NK-92 (cell line): ENCODE results near the gene LAMA2.
"Not testable (repeated sequence)": the region's sequence is repeated elsewhere in the genome, so short reads cannot be mapped to it uniquely, and the experiment has no call there.

Experiments
- DNase-seq: peaks from one replicate; lab custom pipeline; 2025; ENCODE audit not compliant: unreplicated experiment; lab: John Stamatoyannopoulos, UW

Gene LAMA2

DNA sequence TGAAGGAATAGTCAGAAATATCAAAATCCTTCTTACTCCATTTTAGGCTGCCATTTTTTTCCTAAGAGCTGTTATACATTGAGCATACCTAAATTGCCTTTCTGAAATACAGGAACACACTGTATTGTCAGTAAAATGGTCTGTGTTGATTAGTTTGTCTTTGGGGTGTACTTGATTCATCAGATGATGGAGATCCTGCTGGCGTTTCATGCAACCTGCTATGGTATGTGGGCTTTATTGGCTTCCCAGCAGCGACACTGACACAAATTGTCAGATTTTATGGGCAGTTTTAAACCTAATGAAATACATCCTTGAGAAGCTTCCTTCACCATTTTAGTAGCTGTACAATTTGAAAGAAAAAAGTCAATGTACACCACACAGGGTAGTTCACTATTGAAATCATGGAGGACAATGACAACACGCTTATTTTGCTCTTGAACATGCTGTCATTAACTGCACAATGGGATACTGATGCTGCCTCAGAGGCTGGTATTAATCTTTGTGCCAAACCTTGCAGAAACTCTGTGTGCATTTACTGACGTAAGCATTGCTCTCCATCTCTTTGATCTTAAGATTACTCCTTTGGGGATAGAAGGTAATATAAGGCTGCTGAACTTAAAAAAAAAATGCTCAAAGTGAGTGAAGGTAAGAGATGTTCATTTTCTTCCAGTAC lies 124.9 kb downstream of the LAMA2 start:
- no peak for DNase-seq

DNA sequence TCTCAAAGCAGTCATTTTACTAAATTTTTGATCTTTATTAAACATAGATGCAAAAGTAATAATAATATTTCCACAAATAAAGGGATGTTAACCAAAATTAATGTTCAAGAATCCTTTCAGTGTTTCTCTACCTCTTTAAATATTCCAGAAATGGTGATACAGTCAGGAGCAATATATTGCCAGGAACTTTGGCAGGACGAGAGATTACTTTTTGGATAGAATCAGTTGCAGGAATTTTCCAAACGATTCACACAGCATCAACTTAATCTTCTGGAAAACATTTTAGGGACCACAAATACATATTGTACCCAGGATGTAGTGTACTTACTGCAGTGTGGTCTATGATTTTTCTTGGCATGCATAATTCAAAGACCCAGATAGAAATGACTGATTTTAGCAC lies 125.7 kb downstream of the LAMA2 start:
- DNase-seq = no peak

- DNase-seq = no peak
These were observed 126.9 kb downstream of the LAMA2 start for GRCh38 chr6:129009851-129010250.

DNA sequence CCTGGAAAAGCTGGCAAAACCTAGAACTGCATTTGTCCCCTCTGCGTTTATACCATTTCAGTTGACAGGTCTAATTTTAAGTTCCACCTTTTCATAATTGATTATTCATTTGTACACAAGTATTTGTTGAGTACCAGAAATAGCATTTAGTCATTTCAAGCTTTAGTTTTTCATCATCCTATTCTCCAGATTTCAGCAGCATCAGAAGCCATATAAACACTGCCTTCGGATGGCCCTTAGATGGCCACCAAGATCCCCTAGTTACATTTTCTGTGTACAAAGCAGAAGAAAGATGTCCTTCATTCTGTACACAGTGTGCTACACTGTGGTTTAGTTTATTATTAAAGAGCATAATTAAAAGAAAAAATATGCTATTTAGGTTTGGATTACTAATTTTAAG lies 131.4 kb downstream of the LAMA2 start:
- DNase-seq = no peak

GRCh38 chr6:129015721-129016120 lies 132.8 kb downstream of the LAMA2 start:
- DNase-seq = no peak

- DNase-seq = no peak
These were observed 133.9 kb downstream of the LAMA2 start for GRCh38 chr6:129016844-129017243.

DNA sequence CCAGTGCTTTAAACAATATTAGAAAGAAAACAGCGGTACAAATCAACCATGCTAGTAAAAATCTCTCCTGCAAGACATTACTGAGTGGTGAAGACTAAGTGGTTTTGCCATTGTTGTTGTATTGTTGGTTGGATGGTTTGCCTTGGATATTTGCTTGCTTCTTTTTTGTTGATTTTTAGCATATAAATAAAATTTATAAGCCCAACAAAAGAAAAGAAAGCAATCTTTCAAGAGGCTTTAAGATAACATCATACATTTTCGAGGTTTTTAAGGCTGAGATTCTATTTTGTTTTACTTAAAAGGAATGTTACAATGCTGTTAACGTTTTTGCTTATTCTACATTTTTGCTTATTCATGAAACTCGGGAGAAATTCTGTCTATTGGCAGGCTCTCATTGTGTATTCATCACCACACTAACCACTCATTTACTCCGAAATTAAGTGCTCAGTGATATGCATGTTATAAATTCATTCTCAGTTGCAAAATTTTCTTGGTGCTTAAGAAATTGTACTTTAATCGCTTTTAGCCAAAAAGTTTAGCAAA lies 139.1 kb downstream of the LAMA2 start:
- no peak for DNase-seq

- DNase-seq = no peak
These were observed 143.7 kb downstream of the LAMA2 start for GRCh38 chr6:129026601-129027000.

GRCh38 chr6:129029778-129030177 lies 146.8 kb downstream of the LAMA2 start:
- DNase-seq = no peak

DNA sequence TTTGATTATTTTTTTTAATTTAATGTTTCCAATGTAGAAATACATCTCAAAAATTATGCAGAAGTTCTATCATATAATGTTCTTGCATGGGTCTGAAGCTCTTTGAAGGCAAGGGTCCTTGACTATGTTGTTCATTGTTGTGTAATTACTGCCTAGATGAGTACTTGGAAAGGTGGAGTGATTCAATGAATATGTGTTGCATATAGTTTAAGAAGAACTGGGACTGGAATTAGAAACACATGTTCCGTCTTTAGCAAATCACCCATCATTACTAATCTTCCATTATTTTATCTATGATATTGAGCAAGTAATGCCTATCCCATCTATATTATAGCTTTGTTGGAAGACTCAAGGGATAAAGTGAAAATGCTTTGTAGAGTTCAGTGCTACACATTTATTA lies 147.3 kb downstream of the LAMA2 start:
- no peak for DNase-seq

DNA sequence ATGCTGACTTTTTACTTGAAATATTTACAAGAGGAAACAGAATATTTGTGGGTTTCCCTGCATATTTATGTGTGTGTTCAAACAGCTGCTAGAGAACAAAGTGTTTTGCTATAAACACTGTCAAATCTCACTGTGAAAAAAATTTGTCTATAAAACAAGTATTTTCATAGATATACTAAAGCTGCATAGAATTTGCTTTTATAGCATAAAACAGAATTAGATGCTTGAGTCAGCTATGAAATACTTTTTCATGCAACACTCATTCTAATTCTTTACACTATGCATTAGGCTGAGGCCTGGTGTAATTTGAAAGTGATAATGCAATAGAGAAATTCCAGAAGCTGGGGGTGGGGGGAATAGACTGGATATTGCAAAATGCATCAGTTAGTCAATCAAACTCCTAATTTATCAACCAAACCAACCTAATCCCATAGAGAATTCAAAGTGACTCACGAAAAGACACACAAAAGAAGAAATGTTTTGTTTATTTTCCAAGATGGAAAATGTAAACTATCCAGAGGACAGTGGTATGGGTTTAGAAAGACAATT lies 148.2 kb downstream of the LAMA2 start:
- no peak for DNase-seq

GRCh38 chr6:129032602-129033001 lies 149.7 kb downstream of the LAMA2 start:
- DNase-seq = no peak

DNA sequence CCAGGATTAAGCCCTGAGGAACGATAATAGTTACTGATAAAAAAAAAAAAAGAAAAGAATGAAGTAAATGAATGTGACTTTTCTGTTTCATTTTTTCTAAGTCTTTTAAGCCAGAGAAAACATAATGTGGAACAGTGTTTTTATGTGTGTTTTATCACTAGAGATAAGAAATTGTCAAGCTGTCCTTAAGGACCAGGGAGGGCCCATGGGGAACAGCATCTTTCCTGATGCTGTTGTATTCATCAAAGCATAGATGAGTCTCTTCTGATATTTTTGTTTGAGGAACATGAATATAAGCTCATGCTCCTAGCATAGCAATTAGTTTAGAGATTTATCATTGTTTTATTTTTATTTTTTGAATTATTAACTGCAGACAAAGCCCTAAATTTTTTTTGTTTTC lies 150.2 kb downstream of the LAMA2 start:
- no peak for DNase-seq

DNA sequence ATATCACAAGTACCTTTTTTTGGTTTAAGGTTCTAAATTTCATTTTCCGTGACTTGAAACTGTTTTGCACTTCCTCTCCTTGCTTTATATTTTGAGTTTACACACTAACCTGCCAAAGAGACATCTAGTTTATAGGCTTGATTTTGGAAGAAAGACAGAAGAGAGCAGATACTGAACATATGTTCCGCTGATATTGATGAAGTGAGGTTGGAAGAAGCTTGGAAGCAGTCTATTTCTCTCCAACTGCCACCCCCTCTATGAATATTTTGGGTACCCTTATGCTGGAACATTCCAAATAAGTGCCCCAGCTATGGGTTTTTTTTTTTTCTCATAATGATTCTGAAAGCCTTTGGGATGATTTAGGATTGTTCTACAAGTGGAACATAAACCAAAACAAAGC lies 150.6 kb downstream of the LAMA2 start:
- no peak for DNase-seq

- no peak for DNase-seq
These were observed 158.6 kb downstream of the LAMA2 start for GRCh38 chr6:129041563-129041962.

DNA sequence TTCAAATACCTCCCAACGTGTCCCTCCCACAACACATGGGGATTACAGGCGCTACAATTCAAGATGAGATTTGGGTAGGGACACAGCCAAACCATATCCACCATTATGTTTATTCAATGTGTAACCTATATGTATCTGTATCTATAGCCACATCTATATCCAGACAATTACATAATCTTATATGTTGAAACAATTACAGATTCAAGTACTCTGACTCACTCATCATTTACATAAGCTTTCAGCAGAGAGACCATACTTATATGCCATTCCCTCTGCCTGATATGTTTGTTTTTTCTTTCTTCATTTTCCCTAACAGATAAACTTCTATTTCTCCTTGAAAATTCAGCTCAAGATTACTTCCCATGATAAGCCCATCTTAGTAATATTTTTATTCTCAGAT lies 163.6 kb downstream of the LAMA2 start:
- no peak for DNase-seq

GRCh38 chr6:129047834-129048233 lies 164.9 kb downstream of the LAMA2 start:
- DNase-seq = no peak

DNA sequence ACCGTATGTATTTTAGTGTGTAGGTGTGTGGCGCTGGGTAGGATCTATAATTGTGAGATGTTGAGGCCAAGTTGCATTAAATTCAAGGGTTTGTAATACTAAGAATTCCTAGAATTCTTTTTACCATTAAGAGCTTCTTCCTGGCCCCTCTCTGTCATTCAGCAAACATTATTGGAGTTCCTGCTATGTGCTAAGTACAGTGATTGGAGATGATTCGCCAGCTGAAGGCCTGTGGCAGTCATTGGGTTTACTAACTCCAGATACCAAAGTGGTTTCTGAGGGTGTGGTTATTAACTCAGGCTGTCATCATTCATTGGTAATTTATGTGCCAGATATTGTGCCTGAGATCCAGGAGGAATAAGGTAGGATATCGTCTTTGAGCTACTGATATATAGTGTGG lies 167.1 kb downstream of the LAMA2 start:
- no peak for DNase-seq

DNA sequence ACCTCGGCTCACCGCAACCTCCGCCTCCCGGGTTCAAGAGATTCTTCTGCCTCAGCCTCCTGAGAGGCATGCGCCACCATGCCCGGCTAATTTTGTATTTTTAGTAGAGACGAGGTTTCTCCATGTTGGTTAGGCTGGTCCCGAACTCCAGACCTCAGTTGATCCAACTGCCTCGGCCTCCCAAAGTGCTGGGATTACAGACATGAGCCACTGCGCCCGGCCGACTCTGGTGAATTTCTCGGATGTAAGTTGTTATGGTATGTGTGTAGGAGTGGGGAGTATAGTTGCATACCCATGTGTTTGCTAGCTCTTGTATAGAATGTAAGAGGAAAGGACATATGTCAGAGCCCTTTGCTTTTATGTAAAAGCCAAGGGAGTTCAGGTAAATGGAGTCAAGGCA lies 170.2 kb downstream of the LAMA2 start:
- not testable (repeated sequence) for DNase-seq

GRCh38 chr6:129055796-129056195 lies 172.9 kb downstream of the LAMA2 start:
- no peak for DNase-seq

DNA sequence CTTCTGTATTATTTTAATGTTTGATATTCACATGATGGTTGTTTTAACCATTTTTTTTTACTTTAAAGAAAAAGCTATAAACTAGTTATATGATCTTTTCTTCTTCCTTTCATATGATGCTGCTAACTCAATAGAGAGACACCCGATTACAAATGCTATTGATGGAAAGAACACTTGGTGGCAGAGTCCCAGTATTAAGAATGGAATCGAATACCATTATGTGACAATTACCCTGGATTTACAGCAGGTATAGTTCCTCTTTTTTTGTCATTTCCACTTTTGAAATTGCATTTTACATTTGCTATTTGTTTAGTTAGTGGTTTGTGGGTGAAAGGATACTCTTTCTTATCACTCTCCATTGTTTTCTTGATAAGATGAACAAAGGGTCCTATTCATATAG lies 176.7 kb downstream of the LAMA2 start:
- no peak for DNase-seq

GRCh38 chr6:129069006-129069405 lies 186.1 kb downstream of the LAMA2 start:
- no peak for DNase-seq

GRCh38 chr6:129073051-129073450 lies 190.1 kb downstream of the LAMA2 start:
- DNase-seq = no peak
